GM18861 (cell line): ENCODE measurements around the gene GTPBP10.
"Not testable (repeated sequence)": the region's sequence is repeated elsewhere in the genome, so short reads cannot be mapped to it uniquely, and the experiment has no call there.

Experiments used
- ATAC-seq: cut with Tn5 transposase; IDR thresholded peaks from one replicate; pipeline ENCODE4 v1.9.1; 2021; ENCODE audit not compliant: unreplicated experiment

GTPBP10 gene

GRCh38 chr7:90346336-90347125, at the start of gene GTPBP10:
GTPBP10 (plus strand) TSS chr7:90346716; CDS start chr7:90346742, 26 bp downstream.
- ATAC-seq, result peak; percentile 93

DNA sequence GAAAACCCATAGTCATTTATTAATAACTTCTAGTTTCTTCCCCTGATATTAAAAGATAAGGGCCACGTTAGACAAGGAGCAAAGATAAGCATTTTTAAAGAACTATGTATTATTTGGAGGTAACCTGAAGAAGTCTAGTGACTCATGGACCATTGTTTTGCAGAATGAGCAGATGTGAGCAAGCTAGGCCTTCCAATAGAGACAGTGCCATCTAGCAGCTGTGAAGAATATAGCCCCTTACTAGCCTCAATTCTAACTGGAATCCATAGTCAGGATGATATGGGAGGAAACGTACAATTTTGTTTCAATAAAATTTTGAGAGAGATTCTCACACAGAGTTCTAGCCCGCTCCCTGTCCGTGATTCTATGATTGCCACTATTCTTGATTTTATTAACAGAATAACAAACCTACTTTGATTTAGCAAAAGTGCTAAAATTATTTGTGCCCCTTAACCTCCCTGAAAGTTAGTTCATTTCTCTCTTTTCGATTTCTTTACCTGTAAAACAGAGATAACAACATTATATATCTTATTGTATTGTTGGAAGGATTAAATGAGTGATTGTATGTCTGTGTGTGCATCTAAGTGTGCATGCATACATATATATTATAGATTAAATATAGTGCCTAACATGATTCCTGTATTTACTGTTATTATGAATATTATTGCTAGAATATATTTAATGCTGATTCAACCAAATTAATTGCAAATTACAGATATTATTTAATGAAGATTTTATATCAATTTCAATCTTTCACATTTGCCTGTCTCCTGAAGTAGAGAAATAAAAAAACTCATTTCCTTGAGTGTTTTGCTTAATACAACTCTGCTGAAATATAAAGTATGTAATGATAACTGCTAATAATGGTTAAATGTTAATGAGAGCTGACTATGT, 48.1 kb upstream of the GTPBP10 start:
- peak; percentile 90 for ATAC-seq

GRCh38 chr7:90303241-90303640, 43.3 kb upstream of the GTPBP10 start:
- no peak for ATAC-seq

DNA sequence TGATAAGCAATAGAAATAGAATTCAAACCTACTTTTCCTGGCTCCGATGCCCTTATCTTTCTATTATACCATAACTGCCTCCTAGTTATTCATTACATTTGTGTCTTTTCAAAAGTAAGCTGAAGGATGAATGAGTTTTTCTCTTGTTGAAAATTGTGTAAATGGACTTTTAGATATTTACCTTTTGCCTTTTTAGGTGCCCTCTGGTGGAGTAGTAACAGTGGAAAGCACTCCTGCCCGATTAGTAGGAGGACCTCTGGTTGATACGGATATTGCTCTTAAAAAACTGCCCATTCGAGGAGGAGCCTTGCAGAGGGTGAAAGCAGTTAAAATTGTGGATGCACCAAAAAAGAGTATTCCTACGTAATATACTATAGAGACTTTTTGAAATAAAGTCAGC, 36.6 kb upstream of the GTPBP10 start:
- no peak for ATAC-seq

- no peak for ATAC-seq
Measured at GRCh38 chr7:90311175-90311574, 35.3 kb upstream of the GTPBP10 start.

DNA sequence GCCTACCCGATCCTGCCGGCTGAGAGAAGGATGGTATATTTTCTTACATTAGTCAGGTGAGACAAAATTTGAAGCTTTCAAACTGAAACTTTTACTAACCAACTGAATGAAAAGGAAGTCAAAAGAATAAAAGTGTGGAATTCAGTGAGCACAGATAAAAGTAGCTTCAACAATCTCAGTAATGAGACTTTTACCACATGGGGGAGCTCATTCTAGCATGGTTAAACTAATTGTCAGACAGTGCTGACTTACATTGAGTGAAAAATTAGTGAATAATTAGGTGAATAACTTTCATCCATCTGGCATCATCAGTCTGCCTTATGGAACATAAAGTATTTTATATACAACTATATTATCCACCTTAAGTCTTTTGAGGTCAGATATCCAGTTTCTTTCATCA, 33.8 kb upstream of the GTPBP10 start:
- ATAC-seq, result no peak

DNA sequence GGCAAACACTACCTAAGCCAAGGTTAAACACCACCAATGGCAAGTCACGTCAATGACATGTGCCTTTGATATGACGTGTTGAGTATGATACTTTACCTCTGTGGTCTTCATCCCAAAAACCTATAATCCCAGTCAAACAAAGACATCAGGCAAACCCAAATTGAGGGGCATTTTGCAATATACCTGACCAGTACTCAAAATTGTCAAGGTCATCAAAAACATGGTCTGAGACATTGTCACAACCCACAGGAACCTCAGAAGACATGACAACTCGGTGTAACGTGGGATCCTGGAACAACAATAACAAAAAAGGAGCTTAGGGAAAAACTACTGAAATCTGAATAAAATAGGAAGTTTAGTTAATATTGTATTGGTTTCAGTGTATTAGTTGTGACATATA, 32.6 kb upstream of the GTPBP10 start:
- no peak for ATAC-seq

- ATAC-seq, result no peak
Measured at GRCh38 chr7:90320014-90320413, 26.5 kb upstream of the GTPBP10 start.

GRCh38 chr7:90320418-90320800, 26.1 kb upstream of the GTPBP10 start:
- ATAC-seq, result no peak

- ATAC-seq, result no peak
Measured at GRCh38 chr7:90320801-90321494, 25.6 kb upstream of the GTPBP10 start, which contains the start of gene FAM237B. FAM237B (minus strand) TSS chr7:90321304; CDS start chr7:90319748, 1,556 bp downstream.

GRCh38 chr7:90322837-90323236, 23.7 kb upstream of the GTPBP10 start:
- no peak for ATAC-seq

GRCh38 chr7:90326500-90326899, 20.0 kb upstream of the GTPBP10 start:
- no peak for ATAC-seq

DNA sequence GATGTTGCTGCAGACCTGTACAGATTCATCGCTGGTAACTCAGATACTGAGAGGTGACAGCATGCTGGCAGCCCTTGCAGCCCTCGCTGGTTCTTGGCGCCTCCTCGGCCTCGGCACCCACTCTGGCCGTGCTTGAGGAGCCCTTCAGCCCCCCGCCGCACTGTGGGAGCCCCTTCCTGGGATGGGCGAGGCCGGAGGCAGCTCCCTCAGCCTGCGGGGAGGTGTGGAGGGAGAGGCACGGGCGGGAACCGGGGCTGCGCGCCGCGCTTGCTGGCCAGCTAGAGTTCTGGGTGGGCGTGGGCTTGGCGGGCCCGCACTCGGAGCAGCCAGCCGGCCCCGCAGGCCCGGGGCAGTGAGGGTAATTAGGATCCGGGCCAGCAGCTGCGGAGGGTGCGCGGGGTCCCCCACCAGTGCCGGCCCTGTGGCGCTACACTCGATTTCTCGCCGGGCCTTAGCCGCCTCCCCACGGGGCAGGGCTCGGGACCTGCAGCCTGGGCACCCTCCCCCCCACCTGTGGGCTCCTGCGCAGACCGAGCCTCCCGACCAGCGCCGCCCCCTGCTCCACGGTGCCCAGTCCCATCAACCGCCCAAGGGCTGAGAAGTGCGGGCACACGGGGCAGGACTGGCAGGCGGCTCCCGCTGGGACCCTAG, 12.2 kb upstream of the GTPBP10 start:
- ATAC-seq, result no peak

GRCh38 chr7:90334926-90335325, 11.6 kb upstream of the GTPBP10 start:
- not testable (repeated sequence) for ATAC-seq

- ATAC-seq, result no peak
Measured at GRCh38 chr7:90337106-90337505, 9.4 kb upstream of the GTPBP10 start.

- no peak for ATAC-seq
Measured at GRCh38 chr7:90345016-90345415, 1.5 kb upstream of the GTPBP10 start.

- ATAC-seq, result peak; percentile 1
Measured at GRCh38 chr7:90345595-90346335, 751 bp upstream of the GTPBP10 start.

DNA sequence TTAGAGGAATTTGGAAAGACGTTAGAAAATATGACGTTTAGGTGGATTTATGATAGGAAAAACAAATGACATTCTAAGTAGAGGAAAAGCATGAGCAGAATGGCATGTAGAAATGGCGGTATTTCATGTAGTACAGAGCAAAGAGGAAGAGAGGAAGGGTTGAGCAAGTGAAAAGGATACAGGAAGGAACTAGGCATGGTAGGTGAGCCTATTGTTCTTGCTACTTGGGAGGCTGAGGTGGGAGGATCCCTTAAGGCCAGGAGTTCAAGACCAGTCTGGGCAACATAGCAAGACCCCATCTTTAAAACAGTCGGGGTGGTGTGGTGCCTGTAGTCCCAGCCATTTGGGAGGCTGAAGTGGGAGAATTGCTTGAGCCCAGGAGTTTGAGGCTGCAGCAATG, 1.2 kb downstream of the GTPBP10 start:
- no peak for ATAC-seq

GRCh38 chr7:90349305-90349704, 2.8 kb downstream of the GTPBP10 start:
- ATAC-seq, result no peak

- not testable (repeated sequence) for ATAC-seq
Measured at GRCh38 chr7:90350032-90350431, 3.5 kb downstream of the GTPBP10 start.
